ENCODE results near the gene NR4A1.

NR4A1 gene

GRCh38 chr12:52079576-52080402 lies 28.5 kb downstream of the NR4A1 start, which contains the start of gene SMIM41:
Gene SMIM41 (plus strand): TSS chr12:52079704. CDS start chr12:52079780, 76 bp downstream.
- no peak for DNase-seq (ENCODE audit: low read depth, low spot score)

- DNase-seq (ENCODE audit: low read depth, low spot score), result no peak
These were observed 29.4 kb downstream of the NR4A1 start for GRCh38 chr12:52080403-52081251.

- DNase-seq (ENCODE audit: low read depth, low spot score), result no peak
These were observed 30.1 kb downstream of the NR4A1 start for GRCh38 chr12:52081263-52081733.

- peak; percentile 36 for DNase-seq (ENCODE audit: low read depth, low spot score)
These were observed 30.9 kb downstream of the NR4A1 start for GRCh38 chr12:52082026-52082668.

GRCh38 chr12:52082669-52082987 lies 31.4 kb downstream of the NR4A1 start:
- DNase-seq (ENCODE audit: low read depth, low spot score), result no peak

- peak; percentile 74 for DNase-seq (ENCODE audit: low read depth, low spot score)
These were observed 31.9 kb downstream of the NR4A1 start for GRCh38 chr12:52082988-52083637.

GRCh38 chr12:52083638-52083996 lies 32.4 kb downstream of the NR4A1 start:
- no peak for DNase-seq (ENCODE audit: low read depth, low spot score)

- no peak for DNase-seq (ENCODE audit: low read depth, low spot score)
These were observed 33.4 kb downstream of the NR4A1 start for GRCh38 chr12:52084491-52085231.

- no peak for DNase-seq (ENCODE audit: low read depth, low spot score)
These were observed 34.5 kb downstream of the NR4A1 start for GRCh38 chr12:52085682-52086180.

GRCh38 chr12:52086366-52086765 lies 35.1 kb downstream of the NR4A1 start:
- DNase-seq (ENCODE audit: low read depth, low spot score), result no peak

GRCh38 chr12:52086944-52087835 lies 35.9 kb downstream of the NR4A1 start:
- DNase-seq (ENCODE audit: low read depth, low spot score), result no peak

GRCh38 chr12:52087961-52088820 lies 36.9 kb downstream of the NR4A1 start:
- DNase-seq (ENCODE audit: low read depth, low spot score), result no peak

- no peak for DNase-seq (ENCODE audit: low read depth, low spot score)
These were observed 38.2 kb downstream of the NR4A1 start for GRCh38 chr12:52089491-52089890.

- no peak for DNase-seq (ENCODE audit: low read depth, low spot score)
These were observed 39.0 kb downstream of the NR4A1 start for GRCh38 chr12:52090291-52090690.

- no peak for DNase-seq (ENCODE audit: low read depth, low spot score)
These were observed 39.8 kb downstream of the NR4A1 start for GRCh38 chr12:52091061-52091460.

GRCh38 chr12:52091869-52092268 lies 40.6 kb downstream of the NR4A1 start:
- DNase-seq (ENCODE audit: low read depth, low spot score), result no peak

GRCh38 chr12:52093346-52093745 lies 42.1 kb downstream of the NR4A1 start:
- DNase-seq (ENCODE audit: low read depth, low spot score), result no peak

GRCh38 chr12:52096332-52097044 lies 45.2 kb downstream of the NR4A1 start:
- DNase-seq (ENCODE audit: low read depth, low spot score), result no peak
